Measurements from ENCODE around the gene BCAS3. TPM values are rescaled to one million over a fixed set of nuclear protein-coding genes. Genes with fewer than 3 reads are reported as not detected.

Gene BCAS3
- total RNA-seq, 1 donor from 2014 or later, result 38.1 TPM

DNA sequence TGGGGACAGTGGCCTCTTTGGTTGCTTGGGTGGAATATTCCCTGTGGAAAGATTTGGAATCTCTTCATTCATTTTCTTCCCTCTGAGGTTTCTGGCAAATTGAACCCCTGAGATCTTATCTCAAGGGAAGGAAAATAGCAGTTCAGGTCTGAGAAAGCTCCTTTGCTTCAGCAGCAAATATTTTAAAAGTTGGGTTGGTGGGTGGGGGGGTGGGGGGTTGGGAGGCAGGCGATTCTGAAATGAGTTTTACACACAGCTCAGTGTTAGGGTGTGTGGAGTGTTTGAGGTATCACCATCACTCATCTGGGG lies 728.8 kb downstream of the BCAS3 start:
- no peak for DNase-seq (ENCODE audit: low spot score)
- Mint-ChIP-seq H3K9me3 (ENCODE audit: unreplicated experiment) (no peaks in the 10 kb centered on the region), H3K4me3 (ENCODE audit: unreplicated experiment) (no peak overlapping the region), H3K27ac (ENCODE audit: unreplicated experiment) (no peak overlapping the region), H3K4me1 (ENCODE audit: unreplicated experiment) (peaks cover 5% of the 10 kb centered on the region), H3K36me3 (ENCODE audit: low read depth, unreplicated experiment) (peaks cover 3% of the 10 kb centered on the region), H3K27me3 (ENCODE audit: unreplicated experiment) (peaks cover 43% of the 10 kb centered on the region)
- TF ChIP-seq, protein P1, sequence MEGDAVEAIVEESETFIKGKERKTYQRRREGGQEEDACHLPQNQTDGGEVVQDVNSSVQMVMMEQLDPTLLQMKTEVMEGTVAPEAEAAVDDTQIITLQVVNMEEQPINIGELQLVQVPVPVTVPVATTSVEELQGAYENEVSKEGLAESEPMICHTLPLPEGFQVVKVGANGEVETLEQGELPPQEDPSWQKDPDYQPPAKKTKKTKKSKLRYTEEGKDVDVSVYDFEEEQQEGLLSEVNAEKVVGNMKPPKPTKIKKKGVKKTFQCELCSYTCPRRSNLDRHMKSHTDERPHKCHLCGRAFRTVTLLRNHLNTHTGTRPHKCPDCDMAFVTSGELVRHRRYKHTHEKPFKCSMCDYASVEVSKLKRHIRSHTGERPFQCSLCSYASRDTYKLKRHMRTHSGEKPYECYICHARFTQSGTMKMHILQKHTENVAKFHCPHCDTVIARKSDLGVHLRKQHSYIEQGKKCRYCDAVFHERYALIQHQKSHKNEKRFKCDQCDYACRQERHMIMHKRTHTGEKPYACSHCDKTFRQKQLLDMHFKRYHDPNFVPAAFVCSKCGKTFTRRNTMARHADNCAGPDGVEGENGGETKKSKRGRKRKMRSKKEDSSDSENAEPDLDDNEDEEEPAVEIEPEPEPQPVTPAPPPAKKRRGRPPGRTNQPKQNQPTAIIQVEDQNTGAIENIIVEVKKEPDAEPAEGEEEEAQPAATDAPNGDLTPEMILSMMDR (IDR thresholded peaks at IDR 0.05; ENCODE audit: unreplicated experiment), result no peak

DNA sequence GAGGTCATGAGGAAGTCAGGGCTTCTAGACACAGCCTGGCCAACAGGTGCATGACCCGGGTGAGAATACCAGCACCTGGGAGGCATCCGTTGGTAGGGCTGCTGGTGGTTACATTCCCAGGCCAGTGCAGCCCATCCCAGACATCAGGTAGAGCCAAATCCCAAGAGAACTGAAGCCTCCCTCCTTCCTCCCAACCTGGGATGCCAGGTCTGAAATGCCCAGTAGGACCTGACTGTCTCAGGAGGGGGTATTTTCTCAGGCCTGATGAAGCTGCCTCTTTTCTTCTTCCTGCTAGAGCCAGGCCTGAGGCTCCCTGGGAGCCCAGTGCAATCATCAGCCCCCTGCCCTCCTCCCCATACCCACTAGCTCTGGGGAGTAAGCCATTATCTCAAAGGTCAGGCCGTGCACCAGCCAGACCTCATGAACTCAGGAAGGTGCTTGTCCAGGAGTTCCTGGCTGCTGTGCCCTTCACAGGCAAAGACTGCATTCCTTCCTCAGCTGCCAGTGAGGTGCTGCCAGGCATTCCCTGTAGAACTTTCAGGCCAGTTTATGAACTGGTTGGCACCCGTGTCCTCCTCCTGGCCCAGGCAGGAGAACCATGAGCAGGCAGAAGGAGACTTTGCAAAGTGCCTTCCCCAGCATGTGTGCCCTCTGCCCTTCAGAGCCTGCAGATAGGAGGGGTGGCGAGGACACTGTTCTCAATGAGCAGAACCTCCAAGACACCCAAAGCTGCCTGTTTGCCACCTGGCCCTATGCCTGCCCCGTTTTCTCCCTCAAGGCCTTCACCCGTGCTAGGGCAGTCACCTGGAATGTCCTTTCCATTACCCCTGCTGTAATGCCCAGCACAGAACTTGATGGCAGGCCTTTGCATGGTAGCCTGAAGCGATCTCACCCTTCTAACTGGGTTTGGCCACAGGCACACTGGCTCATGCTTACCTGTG lies 729.6 kb downstream of the BCAS3 start:
- Mint-ChIP-seq H3K4me1 (ENCODE audit: unreplicated experiment) (peaks cover 5% of the 10 kb centered on the region), H3K27ac (ENCODE audit: unreplicated experiment) (no peak overlapping the region), H3K27me3 (ENCODE audit: unreplicated experiment) (peaks cover 38% of the 10 kb centered on the region), H3K36me3 (ENCODE audit: low read depth, unreplicated experiment) (peaks cover 3% of the 10 kb centered on the region), H3K4me3 (ENCODE audit: unreplicated experiment) (no peak overlapping the region), H3K9me3 (ENCODE audit: unreplicated experiment) (no peaks in the 10 kb centered on the region)
- TF ChIP-seq, protein P1 (IDR thresholded peaks at IDR 0.05; ENCODE audit: unreplicated experiment), result no peak
- DNase-seq (ENCODE audit: low spot score), result peak; percentile 3

DNA sequence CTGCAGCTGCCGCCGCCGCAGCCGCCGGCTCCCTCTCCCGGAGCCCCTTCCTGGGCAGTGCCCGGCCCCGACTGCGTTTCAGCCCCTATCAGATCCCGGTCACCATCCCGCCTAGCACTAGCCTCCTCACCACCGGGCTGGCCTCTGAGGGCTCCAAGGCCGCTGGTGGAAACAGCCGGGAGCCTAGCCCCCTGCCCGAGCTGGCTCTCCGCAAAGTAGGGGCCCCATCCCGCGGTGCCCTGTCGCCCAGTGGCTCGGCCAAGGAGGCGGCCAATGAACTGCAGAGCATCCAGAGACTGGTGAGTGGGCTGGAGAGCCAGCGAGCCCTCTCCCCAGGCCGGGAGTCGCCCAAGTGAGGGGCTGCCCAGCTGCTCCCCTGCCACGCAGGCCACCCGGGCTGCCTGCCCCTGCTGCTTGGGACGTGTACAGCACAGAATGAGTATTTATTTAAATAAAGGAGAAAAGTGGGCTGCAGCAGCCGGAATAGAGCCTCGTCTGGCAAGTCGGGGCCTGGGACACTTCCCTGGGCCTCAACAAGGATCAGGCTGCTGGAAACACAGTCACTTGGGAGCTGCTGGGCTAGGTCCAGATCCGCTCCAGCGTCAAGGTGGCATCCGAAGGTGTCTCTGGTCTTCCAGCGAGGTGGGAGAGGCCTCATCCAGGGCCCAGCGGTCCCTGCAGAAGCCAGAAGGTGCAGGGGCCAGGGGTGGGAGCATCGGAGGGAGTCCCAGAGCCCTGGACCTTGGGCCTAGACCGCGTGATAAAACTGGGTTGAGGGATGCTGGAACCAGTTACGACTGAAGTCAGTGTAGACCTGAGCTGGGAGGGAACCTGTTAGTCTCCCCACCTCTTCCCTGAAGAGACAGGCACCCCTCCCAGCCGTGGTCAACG lies 730.7 kb downstream of the BCAS3 start:
- Mint-ChIP-seq H3K9me3 (ENCODE audit: unreplicated experiment) (no peaks in the 10 kb centered on the region), H3K27ac (ENCODE audit: unreplicated experiment) (no peak overlapping the region), H3K4me1 (ENCODE audit: unreplicated experiment) (peaks cover 5% of the 10 kb centered on the region), H3K27me3 (ENCODE audit: unreplicated experiment) (peaks cover 30% of the 10 kb centered on the region), H3K36me3 (ENCODE audit: low read depth, unreplicated experiment) (peaks cover 3% of the 10 kb centered on the region), H3K4me3 (ENCODE audit: unreplicated experiment) (no peak overlapping the region)
- TF ChIP-seq, protein P1 (IDR thresholded peaks at IDR 0.05; ENCODE audit: unreplicated experiment), result no peak
- DNase-seq (ENCODE audit: low spot score), result peak; percentile 17

DNA sequence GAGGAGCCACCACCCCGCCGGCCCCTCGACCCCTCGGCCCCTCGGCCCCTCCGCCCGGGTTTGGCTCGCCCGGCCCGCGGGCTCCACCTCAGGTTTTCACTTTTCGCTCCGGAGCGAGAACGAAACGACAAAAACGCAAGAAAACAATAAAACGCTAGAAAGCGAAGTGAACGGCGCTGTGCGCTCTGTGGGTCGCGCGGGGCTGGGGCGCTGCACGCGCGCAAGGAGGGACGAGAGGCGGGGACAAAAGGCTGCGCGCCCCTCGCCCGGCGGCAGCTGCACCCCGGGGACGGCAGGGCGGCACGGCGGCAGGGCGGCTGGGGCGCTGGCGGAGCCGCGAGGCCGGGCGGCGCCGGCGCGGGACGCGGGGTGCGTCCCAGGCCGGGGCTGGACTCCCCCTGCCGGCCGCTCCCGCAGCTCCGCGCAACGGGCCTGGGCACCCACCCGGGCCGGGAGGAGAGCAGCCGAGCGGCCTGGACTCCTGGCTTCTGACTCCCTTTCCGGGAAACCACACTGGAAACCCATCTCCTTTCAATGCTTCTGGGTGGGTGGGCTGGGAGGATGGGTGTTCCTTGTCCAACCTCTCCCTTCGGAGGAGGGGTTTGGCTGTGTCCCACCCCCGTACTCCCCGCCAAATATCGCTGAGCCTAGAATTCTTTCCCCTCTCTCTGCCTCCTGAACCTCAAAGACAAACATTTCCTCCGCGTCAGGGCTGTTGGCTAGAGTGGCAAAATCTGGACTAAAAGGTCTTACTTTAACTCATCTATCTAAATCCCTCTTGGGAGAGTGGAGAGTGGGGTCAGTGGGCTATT lies 731.9 kb downstream of the BCAS3 start:
- peaks cover 25% of the 10 kb centered on the region for H3K27me3 Mint-ChIP-seq (ENCODE audit: unreplicated experiment)
- peaks cover 9% of the 10 kb centered on the region for H3K4me1 Mint-ChIP-seq (ENCODE audit: unreplicated experiment)
- peak overlapping the region; percentile 67 for H3K4me3 Mint-ChIP-seq (ENCODE audit: unreplicated experiment)
- H3K27ac Mint-ChIP-seq (ENCODE audit: unreplicated experiment), result no peak overlapping the region
- H3K9me3 Mint-ChIP-seq (ENCODE audit: unreplicated experiment), result no peaks in the 10 kb centered on the region
- H3K36me3 Mint-ChIP-seq (ENCODE audit: low read depth, unreplicated experiment), result peaks cover 3% of the 10 kb centered on the region
- DNase-seq (ENCODE audit: low spot score), result peak; percentile 76
- TF ChIP-seq, protein P1 (IDR thresholded peaks at IDR 0.05; ENCODE audit: unreplicated experiment), result peak; percentile 20
